Kidney glomerular epithelial cell (primary cell): ENCODE results near the gene FSTL4.

Experiments
- DNase-seq: peaks from one replicate; lab custom pipeline; 2025; lab: John Stamatoyannopoulos, UW

The FSTL4 gene

GRCh38 chr5:133340002-133340755 lies 272.2 kb downstream of the FSTL4 start:
- DNase-seq = no peak

- no peak for DNase-seq
These were observed 273.6 kb downstream of the FSTL4 start for GRCh38 chr5:133338504-133339355.

GRCh38 chr5:133337795-133338445 lies 274.4 kb downstream of the FSTL4 start:
- DNase-seq = no peak

- DNase-seq = no peak
These were observed 275.4 kb downstream of the FSTL4 start for GRCh38 chr5:133336969-133337410.

- no peak for DNase-seq
These were observed 276.0 kb downstream of the FSTL4 start for GRCh38 chr5:133336121-133336968.

GRCh38 chr5:133334796-133335639 lies 277.3 kb downstream of the FSTL4 start:
- no peak for DNase-seq

GRCh38 chr5:133333326-133334150 lies 278.8 kb downstream of the FSTL4 start:
- no peak for DNase-seq

- DNase-seq = no peak
These were observed 279.8 kb downstream of the FSTL4 start for GRCh38 chr5:133332439-133333024.

GRCh38 chr5:133331941-133332340 lies 280.4 kb downstream of the FSTL4 start:
- DNase-seq = no peak

- no peak for DNase-seq
These were observed 281.4 kb downstream of the FSTL4 start for GRCh38 chr5:133330956-133331355.

GRCh38 chr5:133328800-133329199 lies 283.5 kb downstream of the FSTL4 start:
- no peak for DNase-seq

- no peak for DNase-seq
These were observed 284.4 kb downstream of the FSTL4 start for GRCh38 chr5:133327946-133328401.

- no peak for DNase-seq
These were observed 286.0 kb downstream of the FSTL4 start for GRCh38 chr5:133326361-133326760.

- DNase-seq = no peak
These were observed 286.5 kb downstream of the FSTL4 start for GRCh38 chr5:133325864-133326263.

GRCh38 chr5:133324926-133325325 lies 287.4 kb downstream of the FSTL4 start:
- no peak for DNase-seq

- no peak for DNase-seq
These were observed 288.6 kb downstream of the FSTL4 start for GRCh38 chr5:133323494-133324457.

- DNase-seq = no peak
These were observed 289.6 kb downstream of the FSTL4 start for GRCh38 chr5:133322743-133323142.

- DNase-seq = no peak
These were observed 290.4 kb downstream of the FSTL4 start for GRCh38 chr5:133321833-133322420.
